ENCODE measurements around the gene OR2L3. TPM values are rescaled to one million over a fixed set of nuclear protein-coding genes. Genes with fewer than 3 reads are reported as not detected.
"Not testable (repeated sequence)": the region's sequence is repeated elsewhere in the genome, so short reads cannot be mapped to it uniquely, and the experiment has no call there.

The OR2L3 gene
- total and polyA plus RNA-seq, 10 of the 15 experiments (the other 5 are each of a cell fraction or from before 2014, with no cell fraction given): not detected

GRCh38 chr1:248065604-248066003 lies 19.0 kb downstream of the OR2L3 start:
- no peak overlapping the region for H2AFZ ChIP-seq (ENCODE audit: control insufficient read depth, low read depth, low read length)
- no peaks in the 10 kb centered on the region for H3K9me3 ChIP-seq (replicated peaks; ENCODE audit: control insufficient read depth, insufficient read depth, low read length)
- POLR2A ChIA-PET: no interaction called here
- no peak overlapping the region for H3K9ac ChIP-seq (ENCODE audit: control insufficient read depth, insufficient read depth, low read length)
- in situ Hi-C loops (cut with MboI): no loop called here
- no peaks in the 10 kb centered on the region for H3K27me3 ChIP-seq (replicated peaks in 1 of 2; ENCODE audit: control insufficient read depth in 2 of 2, insufficient read depth in 2 of 2, low read length in 1 of 2)
- H3K4me3 ChIP-seq: no peak overlapping the region
- intact Hi-C loops (cut with micrococcal nuclease; ENCODE audit: unreplicated experiment): no loop called here
- BruUV-seq (replicated peaks): no TSS peak
- H3K4me2 ChIP-seq (ENCODE audit: control insufficient read depth, insufficient read depth): no peak overlapping the region
- no peaks in the 10 kb centered on the region for H3K4me1 ChIP-seq (ENCODE audit: control insufficient read depth, insufficient read depth, low read length)
- no peak overlapping the region for H3K27ac ChIP-seq (ENCODE audit: control insufficient read depth, insufficient read depth)
- no peaks in the 10 kb centered on the region for H3K79me2 ChIP-seq (ENCODE audit: control insufficient read depth, insufficient read depth, low read length)
- DNase-seq (ENCODE audit: low read depth, low spot score) (no peak), FAIRE-seq (no peak), ATAC-seq (no peak)
- RAD21 ChIA-PET (ENCODE audit: unreplicated experiment): no interaction called here
- H3K36me3 ChIP-seq (ENCODE audit: control insufficient read depth in 2 of 2, insufficient read depth in 2 of 2, low read length in 1 of 2): no peaks in the 10 kb centered on the region
- no peak for TF ChIP-seq RAD21 (IDR thresholded peaks at IDR 0.05; ENCODE audit: insufficient read depth, low read depth, low read length)
- TF ChIP-seq MTA3 (IDR thresholded peaks at IDR 0.05; ENCODE audit: borderline replicate concordance, low read length): no peak
- no peak for TF ChIP-seq CBX3 (IDR thresholded peaks at IDR 0.05; ENCODE audit: borderline replicate concordance, low read depth)
- no peak for TF ChIP-seq RAD51 (IDR thresholded peaks at IDR 0.05)
- no peak for TF ChIP-seq POLR2AphosphoS2 (IDR thresholded peaks at IDR 0.05; ENCODE audit: low read depth, low read length)
- no peak for TF ChIP-seq ZZZ3 (IDR thresholded peaks at IDR 0.05; ENCODE audit: control insufficient read depth, insufficient read length, low read depth)
- TF ChIP-seq POLR2A (IDR thresholded peaks at IDR 0.05; ENCODE audit: low read depth, low read length): no peak
- no peak for TF ChIP-seq RFX5 (IDR thresholded peaks at IDR 0.05; ENCODE audit: low read depth, low read length)
- TF ChIP-seq IRF5 (IDR thresholded peaks at IDR 0.05; ENCODE audit: borderline replicate concordance): no peak
- TF ChIP-seq STAT3 (IDR thresholded peaks at IDR 0.05; ENCODE audit: low read depth, low read length): no peak
- TF ChIP-seq, protein P1, sequence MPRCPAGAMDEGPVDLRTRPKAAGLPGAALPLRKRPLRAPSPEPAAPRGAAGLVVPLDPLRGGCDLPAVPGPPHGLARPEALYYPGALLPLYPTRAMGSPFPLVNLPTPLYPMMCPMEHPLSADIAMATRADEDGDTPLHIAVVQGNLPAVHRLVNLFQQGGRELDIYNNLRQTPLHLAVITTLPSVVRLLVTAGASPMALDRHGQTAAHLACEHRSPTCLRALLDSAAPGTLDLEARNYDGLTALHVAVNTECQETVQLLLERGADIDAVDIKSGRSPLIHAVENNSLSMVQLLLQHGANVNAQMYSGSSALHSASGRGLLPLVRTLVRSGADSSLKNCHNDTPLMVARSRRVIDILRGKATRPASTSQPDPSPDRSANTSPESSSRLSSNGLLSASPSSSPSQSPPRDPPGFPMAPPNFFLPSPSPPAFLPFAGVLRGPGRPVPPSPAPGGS (IDR thresholded peaks at IDR 0.05; ENCODE audit: borderline replicate concordance, insufficient read depth, low read depth, low read length, poor library complexity, severe bottlenecking): no peak
- WGBS (ENCODE audit: insufficient coverage, insufficient replicate concordance, low lambda C conversion rate, missing lambda C conversion rate): 100% methylated on average over 1 of the region's 3 CpGs
- CTCF ChIA-PET: interaction anchor here (1.1 kb wide), 1 partner anchor 11 kb away, joined by 3 read pairs; no protein-coding TSS in a partner anchor
- SMC1A ChIA-PET (ENCODE audit: uncharacterized antibody, unreplicated experiment): no interaction called here
- no peaks in the 10 kb centered on the region for H4K20me1 ChIP-seq (ENCODE audit: control insufficient read depth, insufficient read depth)

GRCh38 chr1:248083864-248084263 lies 37.2 kb downstream of the OR2L3 start:
- BruUV-seq (replicated peaks); POLR2A ChIA-PET; H3K27ac ChIP-seq (ENCODE audit: control insufficient read depth, insufficient read depth); FAIRE-seq; in situ Hi-C loops (cut with MboI); H3K4me3 ChIP-seq; H4K20me1 ChIP-seq (ENCODE audit: control insufficient read depth, insufficient read depth); intact Hi-C loops (cut with micrococcal nuclease; ENCODE audit: unreplicated experiment); H3K36me3 ChIP-seq (ENCODE audit: control insufficient read depth in 2 of 2, insufficient read depth in 2 of 2, low read length in 1 of 2); H3K27me3 ChIP-seq (replicated peaks in 1 of 2; ENCODE audit: control insufficient read depth in 2 of 2, insufficient read depth in 2 of 2, low read length in 1 of 2); SMC1A ChIA-PET (ENCODE audit: uncharacterized antibody, unreplicated experiment); ATAC-seq; H3K4me2 ChIP-seq (ENCODE audit: control insufficient read depth, insufficient read depth); DNase-seq (ENCODE audit: low read depth, low spot score); H3K9ac ChIP-seq (ENCODE audit: control insufficient read depth, insufficient read depth, low read length); H2AFZ ChIP-seq (ENCODE audit: control insufficient read depth, low read depth, low read length); H3K79me2 ChIP-seq (ENCODE audit: control insufficient read depth, insufficient read depth, low read length); RAD21 ChIA-PET (ENCODE audit: unreplicated experiment); H3K9me3 ChIP-seq (replicated peaks; ENCODE audit: control insufficient read depth, insufficient read depth, low read length); CTCF ChIA-PET; H3K4me1 ChIP-seq (ENCODE audit: control insufficient read depth, insufficient read depth, low read length): not testable (repeated sequence)
- 0% methylated on average over 2 of the region's 17 CpGs for whole genome bisulfite sequencing (ENCODE audit: insufficient coverage, insufficient replicate concordance, low lambda C conversion rate, missing lambda C conversion rate)

Data from GM12878 (cell line).